Gastroesophageal sphincter (tissue), 4 donors: Measurements from ENCODE around the gene MFAP2. TPM values are rescaled to one million over a fixed set of nuclear protein-coding genes. Genes with fewer than 3 reads are reported as not detected.

ENCODE experiments used
- ATAC-seq: fragments of 150-250 bp; one replicate; pipeline ENCODE4 v1.9.1; 2016; ENCODE audit warnings: mild to moderate bottlenecking, moderate library complexity
- H3K27ac ChIP-seq, 4 donors: fragments of 200-600 bp; sonication (generic) in 3 of 4; 1 replicate in 3 of 4; 2 replicates in 1 of 4; pipeline ENCODE4 v1.5.1; 2016 to 2019
- H3K27me3 ChIP-seq: fragments of 200-600 bp; sonication (generic); one replicate; pipeline ENCODE4 v1.5.1; 2019
- H3K36me3 ChIP-seq, 2 donors: fragments of 200-600 bp; sonication (generic); one replicate each; pipeline ENCODE4 v1.5.1; 2019; ENCODE audit warnings: control low read depth in 1 of 2
- H3K4me1 ChIP-seq, 3 donors: fragments of 200-600 bp; sonication (generic); 1 replicate in 2 of 3; 2 replicates in 1 of 3; pipeline ENCODE4 v1.5.1; 2016 to 2019; ENCODE audit warnings: control low read depth in 2 of 3
- H3K4me3 ChIP-seq, 2 donors: fragments of 200-600 bp; sonication (generic); one replicate each; pipeline ENCODE4 v1.5.1; 2019; ENCODE audit warnings: mild to moderate bottlenecking in 1 of 2, moderate library complexity in 1 of 2
- H3K9me3 ChIP-seq, 3 donors: fragments of 200-600 bp; sonication (generic); one replicate each; pipeline ENCODE4 v1.5.1; 2017 to 2019; ENCODE audit warnings: control low read depth in 2 of 3
- CTCF ChIP-seq, 4 experiments: fragments of 200-600 bp in 2 of 4; fragments of 450-650 bp in 2 of 4; sonication (generic) in 1 of 4; IDR thresholded peaks; one replicate each; pipeline ENCODE4 v1.5.1; 2017 to 2019; ENCODE audit warnings: antibody characterized with exemption in 4 of 4, mild to moderate bottlenecking in 2 of 4, moderate library complexity in 2 of 4
- EP300 ChIP-seq: sonication (generic); formaldehyde crosslinking; IDR thresholded peaks from one replicate; pipeline ENCODE4 v1.6.1; 2017; ENCODE audit warnings: antibody characterized with exemption, mild to moderate bottlenecking
- POLR2A ChIP-seq, 2 donors: fragments of 450-650 bp; IDR thresholded peaks; one replicate each; pipeline ENCODE4 v1.6.1; 2017; ENCODE audit warnings: antibody characterized with exemption in 2 of 2, mild to moderate bottlenecking in 2 of 2, moderate library complexity in 1 of 2
- POLR2AphosphoS5 ChIP-seq: sonication (generic); formaldehyde crosslinking; IDR thresholded peaks from one replicate; pipeline ENCODE4 v1.6.1; 2017; ENCODE audit warnings: antibody characterized with exemption
- WGBS, 2 donors: methylation state at CpG; one replicate each; pipeline ENCODE4 v1.1.5; 2018; ENCODE audit warnings: low coverage in 1 of 2; 5-methylcytosine and 5-hydroxymethylcytosine counted together
- total RNA-seq, 4 donors: library from RNA; depleted of rRNA; stranded (reverse); fragments of >200 nt; gene quantifications; one replicate each; pipeline ENCODE4 v1.1.0, GENCODE V29; 2016

The MFAP2 gene
- total RNA-seq, 4 donors from 2014 or later: 4.2 to 12.1 (median 7.2) TPM

DNA sequence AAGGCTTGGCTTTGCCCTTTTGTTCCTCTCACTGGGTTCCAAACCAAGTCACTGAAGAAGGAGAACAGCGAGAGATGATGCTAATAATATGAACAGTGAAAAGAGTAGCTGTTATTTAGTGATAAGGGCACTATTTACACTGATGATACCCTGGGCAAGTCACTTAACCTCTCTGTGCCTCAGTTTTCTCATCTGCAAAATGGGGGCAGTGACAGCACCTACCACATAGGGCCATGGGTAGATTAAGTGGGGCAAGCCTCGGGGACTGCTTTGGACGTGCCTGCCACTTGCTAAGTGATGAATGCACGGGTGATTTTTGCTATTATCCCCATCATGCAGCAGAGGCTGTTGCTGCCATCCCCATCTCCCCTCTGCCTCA is 22.1 kb upstream of the MFAP2 start:
- Histone ChIP-seq H3K9me3 (no peaks in the 10 kb centered on the region), H3K27me3 (no peaks in the 10 kb centered on the region), H3K4me3 (no peak overlapping the region), H3K36me3 (peaks cover 0 to 91% of the 10 kb centered on the region in 2 donors), H3K27ac (no peak overlapping the region), H3K4me1 (no peaks in the 10 kb centered on the region)
- no CpG with 5 or more reads among the region's 4 CpGs for whole genome bisulfite sequencing, 2 donors
- TF ChIP-seq POLR2AphosphoS5 (no peak), EP300 (no peak), POLR2A (IDR thresholded peaks at IDR 0.05) (no peak), CTCF (IDR thresholded peaks at IDR 0.05) (no peak)
- no peak for ATAC-seq

DNA sequence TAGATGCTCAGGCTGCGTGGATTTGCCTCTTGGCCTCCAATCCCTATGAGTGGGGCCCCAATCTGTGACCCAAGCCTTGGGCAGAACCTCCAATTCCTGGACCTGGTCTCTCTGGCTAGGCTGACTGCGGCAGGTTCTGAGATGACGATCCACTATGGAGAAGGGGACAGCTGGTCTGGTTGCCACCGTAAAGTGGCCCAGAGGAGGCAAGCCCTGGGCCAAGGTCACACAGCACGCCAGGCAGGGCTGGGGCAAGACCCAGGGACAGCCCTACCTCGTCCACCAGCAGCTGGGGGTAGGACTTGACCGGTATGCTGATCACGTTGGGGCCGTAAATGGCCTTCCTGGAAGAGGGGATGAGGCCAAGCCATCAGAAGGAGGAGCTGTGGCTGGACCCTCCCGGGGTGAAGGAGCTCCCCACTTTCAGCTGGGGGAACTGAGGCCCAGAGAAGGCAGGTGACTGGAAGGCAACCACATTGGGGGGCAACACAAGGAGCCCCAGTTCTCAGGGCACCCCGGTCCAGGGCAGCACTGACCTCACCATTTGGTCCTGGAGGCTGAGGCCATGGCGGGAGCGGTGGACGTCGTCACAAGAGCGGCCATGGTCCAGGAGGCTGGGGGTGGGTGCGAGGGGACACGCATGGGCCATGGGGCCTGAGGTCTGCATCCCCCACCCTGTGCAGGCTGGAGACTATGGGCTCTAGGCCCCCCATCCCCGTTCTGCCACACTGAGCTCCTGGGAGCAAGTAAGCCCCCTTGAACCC is 21.5 kb upstream of the MFAP2 start:
- H3K4me1 ChIP-seq: no peaks in the 10 kb centered on the region
- H3K9me3 ChIP-seq: no peaks in the 10 kb centered on the region
- no peak for TF ChIP-seq POLR2AphosphoS5
- no peak for TF ChIP-seq POLR2A (IDR thresholded peaks at IDR 0.05)
- no peak for TF ChIP-seq CTCF (IDR thresholded peaks at IDR 0.05)
- no peak for TF ChIP-seq EP300
- H3K4me3 ChIP-seq: no peak overlapping the region
- H3K27me3 ChIP-seq: no peaks in the 10 kb centered on the region
- peaks cover 0 to 96% of the 10 kb centered on the region in 2 donors for H3K36me3 ChIP-seq
- no peak overlapping the region for H3K27ac ChIP-seq
- WGBS, 2 donors: no CpG with 5 or more reads among the region's 19 CpGs
- ATAC-seq: no peak

DNA sequence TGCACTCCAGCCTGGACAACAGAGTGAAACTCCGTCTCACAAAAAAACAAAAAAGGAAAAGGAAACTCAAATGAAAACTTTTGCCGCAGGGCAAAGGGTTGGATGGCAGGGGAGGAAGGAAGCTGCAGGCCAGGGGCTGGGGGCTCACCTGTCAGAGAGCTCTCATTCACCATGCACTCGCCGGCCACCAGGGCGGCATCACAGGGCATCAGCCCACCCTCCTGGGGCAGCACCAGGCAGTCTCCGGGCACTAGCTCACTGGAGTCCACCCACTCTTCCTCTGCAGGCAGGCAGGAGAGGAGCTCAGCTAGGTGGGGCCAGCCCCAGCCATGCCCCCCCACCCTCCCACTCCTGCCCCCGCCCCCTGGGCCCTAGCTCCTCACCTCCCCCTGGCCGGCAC is 19.4 kb upstream of the MFAP2 start:
- 94% methylated on average over 5 of the region's 8 CpGs; no CpG with 5 or more reads in 1 of the 2 donors for WGBS, 2 donors
- ATAC-seq: no peak
- Histone ChIP-seq H3K9me3 (no peaks in the 10 kb centered on the region), H3K36me3 (peaks cover 0 to 99% of the 10 kb centered on the region in 2 donors), H3K27ac (no peak overlapping the region), H3K4me3 (no peak overlapping the region), H3K27me3 (no peaks in the 10 kb centered on the region), H3K4me1 (no peaks in the 10 kb centered on the region)
- TF ChIP-seq POLR2AphosphoS5: no peak
- no peak for TF ChIP-seq CTCF (IDR thresholded peaks at IDR 0.05)
- TF ChIP-seq EP300: no peak
- no peak for TF ChIP-seq POLR2A (IDR thresholded peaks at IDR 0.05)

DNA sequence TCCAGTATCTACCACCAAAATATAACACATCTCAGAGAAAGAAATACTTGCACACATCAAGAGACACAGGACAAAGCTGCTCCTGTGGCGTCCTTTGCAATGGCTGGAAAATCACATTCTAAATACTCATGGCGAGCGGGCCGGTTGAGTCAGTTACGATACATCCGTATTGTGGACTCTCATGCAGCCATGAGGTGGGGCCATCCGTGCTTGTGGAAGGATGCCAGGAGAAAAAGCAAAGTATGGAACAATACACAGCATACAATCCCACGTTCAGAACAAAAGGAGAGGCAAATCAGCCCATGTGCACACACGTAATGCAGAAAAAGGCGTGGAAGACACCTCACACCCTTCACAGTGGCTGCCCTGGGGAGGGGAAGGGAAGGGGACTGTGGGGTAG is 18.2 kb upstream of the MFAP2 start:
- H3K4me1 ChIP-seq: no peaks in the 10 kb centered on the region
- WGBS, 2 donors: 63 to 75% methylated on average over 4 to 10 of the region's 10 CpGs
- no peaks in the 10 kb centered on the region for H3K9me3 ChIP-seq
- H3K27me3 ChIP-seq: no peaks in the 10 kb centered on the region
- H3K36me3 ChIP-seq: peaks cover 0 to 99% of the 10 kb centered on the region in 2 donors
- no peak overlapping the region for H3K4me3 ChIP-seq
- TF ChIP-seq CTCF (IDR thresholded peaks at IDR 0.05): no peak
- TF ChIP-seq EP300: no peak
- no peak for TF ChIP-seq POLR2A (IDR thresholded peaks at IDR 0.05)
- TF ChIP-seq POLR2AphosphoS5: no peak
- ATAC-seq: no peak
- H3K27ac ChIP-seq: no peak overlapping the region

GRCh38 chr1:16996845-16997244 is 16.4 kb upstream of the MFAP2 start:
- H3K27ac ChIP-seq: no peak overlapping the region
- TF ChIP-seq POLR2AphosphoS5: no peak
- no peak for TF ChIP-seq EP300
- TF ChIP-seq POLR2A (IDR thresholded peaks at IDR 0.05): no peak
- TF ChIP-seq CTCF (IDR thresholded peaks at IDR 0.05): no peak
- peaks cover 0 to 99% of the 10 kb centered on the region in 2 donors for H3K36me3 ChIP-seq
- no peak overlapping the region for H3K4me3 ChIP-seq
- no peaks in the 10 kb centered on the region for H3K27me3 ChIP-seq
- no peaks in the 10 kb centered on the region for H3K4me1 ChIP-seq
- H3K9me3 ChIP-seq: no peaks in the 10 kb centered on the region
- no peak for ATAC-seq
- WGBS, 2 donors: 79% methylated on average over 2 of the region's 14 CpGs; no CpG with 5 or more reads in 1 of the 2 donors
